Liver (tissue), 9 donors: ENCODE results near the gene PACSIN3. TPM values are rescaled to one million over a fixed set of nuclear protein-coding genes. Genes with fewer than 3 reads are reported as not detected.

Experiments used
- DNase-seq: peaks from one replicate; pipeline ENCODE4 v3.0.0-alpha.2; 2017; ENCODE audit warnings: low spot score
- H3K27ac ChIP-seq, 2 donors: one replicate each; pipeline ENCODE4 v1.7.0; 2013; ENCODE audit warnings: inconsistent platforms in 2 of 2, low read length in 2 of 2, control low read depth in 1 of 2, low read depth in 1 of 2, mild to moderate bottlenecking in 1 of 2
- H3K27me3 ChIP-seq, 4 donors: one replicate each; pipeline versions ENCODE4 v1.6.1 to v1.7.0; 2013; ENCODE audit warnings: low read length in 3 of 4, inconsistent platforms in 1 of 4, mild to moderate bottlenecking in 1 of 4, moderate library complexity in 1 of 4; ENCODE audit not compliant: control insufficient read depth in 4 of 4, insufficient read depth in 4 of 4
- H3K36me3 ChIP-seq, 4 donors: one replicate each; pipeline versions ENCODE4 v1.6.1 to v1.7.0; 2013; ENCODE audit warnings: low read length in 3 of 4, mild to moderate bottlenecking in 3 of 4, low read depth in 1 of 4, moderate library complexity in 1 of 4; ENCODE audit not compliant: control insufficient read depth in 4 of 4, insufficient read depth in 3 of 4
- H3K4me1 ChIP-seq, 4 donors: one replicate each; pipeline versions ENCODE4 v1.6.1 to v1.7.0; 2013; ENCODE audit warnings: low read length in 3 of 4, mild to moderate bottlenecking in 3 of 4, moderate library complexity in 1 of 4; ENCODE audit not compliant: control insufficient read depth in 4 of 4, insufficient read depth in 4 of 4
- H3K4me3 ChIP-seq, 3 donors: one replicate each; pipeline versions ENCODE4 v1.6.1 to v1.7.0; 2013; ENCODE audit warnings: low read length in 3 of 3, control low read depth in 1 of 3, low read depth in 1 of 3, mild to moderate bottlenecking in 1 of 3
- H3K9ac ChIP-seq, 2 donors: one replicate each; pipeline ENCODE4 v1.7.0; 2013; ENCODE audit warnings: low read length in 2 of 2, mild to moderate bottlenecking in 2 of 2, moderate library complexity in 2 of 2, control low read depth in 1 of 2, low read depth in 1 of 2
- H3K9me3 ChIP-seq, 4 donors: one replicate each; pipeline versions ENCODE4 v1.6.1 to v1.7.0; 2013; ENCODE audit warnings: low read length in 3 of 4; ENCODE audit not compliant: control insufficient read depth in 4 of 4
- EGR1 ChIP-seq, 2 donors: IDR thresholded peaks; 2 replicates each; pipeline ENCODE4 v1.6.1; 2016 to 2018; ENCODE audit warnings: antibody characterized with exemption in 2 of 2, low read depth in 2 of 2
- FOXA1 ChIP-seq: IDR thresholded peaks from 2 replicates; pipeline ENCODE4 v1.6.1; 2016; ENCODE audit warnings: antibody characterized with exemption
- HNF4G ChIP-seq: IDR thresholded peaks from 2 replicates; pipeline ENCODE4 v1.6.1; 2016; ENCODE audit warnings: antibody characterized with exemption
- JUND ChIP-seq, 2 donors: IDR thresholded peaks; 2 replicates each; pipeline ENCODE4 v1.6.1; 2016; ENCODE audit warnings: antibody characterized with exemption in 2 of 2
- NR2F2 ChIP-seq: IDR thresholded peaks from 2 replicates; pipeline ENCODE4 v1.6.1; 2016; ENCODE audit warnings: antibody characterized with exemption
- SP1 ChIP-seq: IDR thresholded peaks from 2 replicates; pipeline ENCODE4 v1.6.1; 2018; ENCODE audit warnings: antibody characterized with exemption, mild to moderate bottlenecking
- TAF1 ChIP-seq: conservative IDR thresholded peaks from 2 replicates; pipeline ENCODE4 v1.6.1; 2016; ENCODE audit warnings: antibody characterized with exemption, mild to moderate bottlenecking
- YY1 ChIP-seq: IDR thresholded peaks from 2 replicates; pipeline ENCODE4 v1.6.1; 2016; ENCODE audit warnings: antibody characterized with exemption, mild to moderate bottlenecking
- WGBS: extraction: QIAGEN DNeasy Blood & Tissue Kit; methylation state at CpG from one replicate; pipeline ENCODE4 v1.1.7; 2013; 5-methylcytosine and 5-hydroxymethylcytosine counted together
- polyA plus RNA-seq, 2 donors: library from polyadenylated mRNA; stranded (reverse) in 1 of 2; unstranded in 1 of 2; fragments of 200-250 nt in 1 of 2; fragments of >200 nt in 1 of 2; fragmentation: Nextera tagmentation in 1 of 2; extraction: Ambion mirVana in 1 of 2; gene quantifications; one replicate each; pipeline versions ENCODE4 v1.2.1 to v1.2.3, GENCODE V29; 2013 to 2015
- total RNA-seq, 2 donors: library from RNA; depleted of rRNA; stranded (reverse); fragments of >200 nt; gene quantifications; one replicate each; pipeline ENCODE4 v1.2.3, GENCODE V29; 2014
- TF ChIP-seq, protein P1 (sequence below): IDR thresholded peaks from 2 replicates; pipeline ENCODE4 v1.6.1; 2016; ENCODE audit warnings: antibody characterized with exemption, mild to moderate bottlenecking
- TF ChIP-seq, protein P2 (sequence below): IDR thresholded peaks from 2 replicates; pipeline ENCODE4 v1.6.1; 2016; ENCODE audit warnings: antibody characterized with exemption
- TF ChIP-seq, protein P3 (sequence below): IDR thresholded peaks from 2 replicates; pipeline ENCODE4 v1.6.1; 2016; ENCODE audit warnings: antibody characterized with exemption
- TF ChIP-seq, protein P4 (sequence below): IDR thresholded peaks from 2 replicates; pipeline ENCODE4 v1.6.1; 2016; ENCODE audit warnings: antibody characterized with exemption
- TF ChIP-seq, protein P5 (sequence below): fragments of 150-350 bp; IDR thresholded peaks from 2 replicates; pipeline ENCODE4 v1.5.1; 2017; ENCODE audit warnings: improper control_type of control experiment, low read depth, low read length; ENCODE audit not compliant: missing input control
- donor health status: healthy.
- donor health status: healthy.
- donor health status: healthy.
- donor health status: healthy.
- donor health status: healthy.

Gene PACSIN3
- total and polyA plus RNA-seq, 4 donors: 12.1 to 23.3 (median 19.7) TPM

DNA sequence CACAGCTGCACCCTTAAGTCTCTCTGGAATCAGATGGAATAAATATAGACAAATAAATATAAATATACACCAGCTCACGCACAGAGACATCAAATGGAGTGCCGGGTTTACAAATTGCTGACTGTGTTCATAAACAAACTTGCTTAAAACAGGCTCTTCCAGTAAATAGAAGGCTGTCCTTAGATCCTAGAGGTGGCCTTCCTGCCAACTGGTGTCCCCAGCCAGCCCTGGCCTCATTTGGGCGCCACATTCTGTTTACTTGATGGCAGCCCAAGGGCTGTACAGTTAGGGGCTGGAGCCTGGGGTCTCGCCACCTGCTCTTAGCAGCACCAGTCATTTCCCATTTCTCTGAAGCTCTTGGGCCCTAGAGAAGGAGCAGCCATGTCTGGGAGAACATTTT, 30.4 kb downstream of the PACSIN3 start:
- Histone ChIP-seq H3K27me3 (no peaks in the 10 kb centered on the region), H3K9me3 (no peaks in the 10 kb centered on the region), H3K4me3 (no peak overlapping the region), H3K27ac (no peak overlapping the region), H3K36me3 (no peaks in the 10 kb centered on the region), H3K4me1 (peaks cover 0 to 4% (median 0%) of the 10 kb centered on the region in 4 donors), H3K9ac (no peak overlapping the region)
- DNase-seq: no peak
- TF ChIP-seq, protein P1, sequence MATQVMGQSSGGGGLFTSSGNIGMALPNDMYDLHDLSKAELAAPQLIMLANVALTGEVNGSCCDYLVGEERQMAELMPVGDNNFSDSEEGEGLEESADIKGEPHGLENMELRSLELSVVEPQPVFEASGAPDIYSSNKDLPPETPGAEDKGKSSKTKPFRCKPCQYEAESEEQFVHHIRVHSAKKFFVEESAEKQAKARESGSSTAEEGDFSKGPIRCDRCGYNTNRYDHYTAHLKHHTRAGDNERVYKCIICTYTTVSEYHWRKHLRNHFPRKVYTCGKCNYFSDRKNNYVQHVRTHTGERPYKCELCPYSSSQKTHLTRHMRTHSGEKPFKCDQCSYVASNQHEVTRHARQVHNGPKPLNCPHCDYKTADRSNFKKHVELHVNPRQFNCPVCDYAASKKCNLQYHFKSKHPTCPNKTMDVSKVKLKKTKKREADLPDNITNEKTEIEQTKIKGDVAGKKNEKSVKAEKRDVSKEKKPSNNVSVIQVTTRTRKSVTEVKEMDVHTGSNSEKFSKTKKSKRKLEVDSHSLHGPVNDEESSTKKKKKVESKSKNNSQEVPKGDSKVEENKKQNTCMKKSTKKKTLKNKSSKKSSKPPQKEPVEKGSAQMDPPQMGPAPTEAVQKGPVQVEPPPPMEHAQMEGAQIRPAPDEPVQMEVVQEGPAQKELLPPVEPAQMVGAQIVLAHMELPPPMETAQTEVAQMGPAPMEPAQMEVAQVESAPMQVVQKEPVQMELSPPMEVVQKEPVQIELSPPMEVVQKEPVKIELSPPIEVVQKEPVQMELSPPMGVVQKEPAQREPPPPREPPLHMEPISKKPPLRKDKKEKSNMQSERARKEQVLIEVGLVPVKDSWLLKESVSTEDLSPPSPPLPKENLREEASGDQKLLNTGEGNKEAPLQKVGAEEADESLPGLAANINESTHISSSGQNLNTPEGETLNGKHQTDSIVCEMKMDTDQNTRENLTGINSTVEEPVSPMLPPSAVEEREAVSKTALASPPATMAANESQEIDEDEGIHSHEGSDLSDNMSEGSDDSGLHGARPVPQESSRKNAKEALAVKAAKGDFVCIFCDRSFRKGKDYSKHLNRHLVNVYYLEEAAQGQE: no peak
- TF ChIP-seq NR2F2 (no peak), YY1 (no peak), JUND (IDR thresholded peaks at IDR 0.05) (no peak)
- TF ChIP-seq, protein P2, sequence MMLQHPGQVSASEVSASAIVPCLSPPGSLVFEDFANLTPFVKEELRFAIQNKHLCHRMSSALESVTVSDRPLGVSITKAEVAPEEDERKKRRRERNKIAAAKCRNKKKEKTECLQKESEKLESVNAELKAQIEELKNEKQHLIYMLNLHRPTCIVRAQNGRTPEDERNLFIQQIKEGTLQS: no peak
- 87% methylated on average over 4 of the region's 4 CpGs for WGBS

DNA sequence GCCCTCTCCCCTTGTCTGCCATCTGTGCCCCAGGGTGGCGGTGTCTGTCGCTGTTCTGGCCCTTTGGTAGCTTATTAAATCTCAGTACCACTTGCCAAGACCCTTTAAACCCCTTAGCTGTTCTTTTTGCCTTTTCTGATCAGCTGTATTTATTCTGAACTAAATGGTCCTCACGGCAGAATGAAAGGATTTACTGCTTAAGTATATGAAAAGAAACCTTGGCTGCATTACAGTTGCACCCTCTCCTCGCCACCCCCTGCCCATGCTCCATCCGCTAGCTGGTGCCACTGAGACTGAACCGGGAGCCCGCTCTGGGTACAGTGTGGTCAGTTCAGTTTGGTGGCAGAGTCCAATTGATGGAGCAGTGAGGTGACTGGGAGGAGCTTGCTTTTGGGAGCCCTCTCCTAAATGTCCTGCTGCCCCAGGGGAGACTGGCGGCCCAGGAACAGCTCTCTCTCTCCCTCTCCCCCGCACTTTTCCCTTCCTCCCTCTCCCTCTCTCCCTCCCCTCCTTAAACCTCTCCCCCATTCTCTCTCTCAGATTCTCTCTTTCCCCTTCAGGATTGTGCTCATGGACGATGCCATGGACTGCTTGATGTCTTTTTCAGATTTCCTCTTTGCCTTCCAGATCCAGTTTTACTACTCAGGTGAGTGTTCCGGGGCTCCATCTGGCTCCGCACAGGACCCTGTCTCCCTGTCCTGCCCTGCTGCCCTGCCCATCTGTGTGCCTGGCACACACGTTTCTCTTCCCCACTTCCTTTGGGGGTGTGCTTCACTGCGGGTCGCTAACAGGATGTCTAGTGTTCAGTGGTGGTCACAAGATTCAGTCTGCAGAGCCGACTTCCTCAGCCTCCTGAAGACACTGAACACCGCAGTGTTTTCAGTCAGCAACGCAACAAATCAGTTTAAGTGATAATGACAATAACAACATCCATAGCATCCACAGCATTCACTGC, 31.3 kb downstream of the PACSIN3 start:
- H3K4me1 ChIP-seq: peaks cover 0 to 4% (median 0%) of the 10 kb centered on the region in 4 donors
- no peaks in the 10 kb centered on the region for H3K9me3 ChIP-seq
- H3K27ac ChIP-seq: no peak overlapping the region
- no peak overlapping the region for H3K4me3 ChIP-seq
- no peak for TF ChIP-seq FOXA1
- no peak for TF ChIP-seq TAF1
- no peak for TF ChIP-seq EGR1 (IDR thresholded peaks at IDR 0.05; ENCODE audit: low read depth in 2 of 2)
- no peak for TF ChIP-seq SP1
- TF ChIP-seq, protein P3, sequence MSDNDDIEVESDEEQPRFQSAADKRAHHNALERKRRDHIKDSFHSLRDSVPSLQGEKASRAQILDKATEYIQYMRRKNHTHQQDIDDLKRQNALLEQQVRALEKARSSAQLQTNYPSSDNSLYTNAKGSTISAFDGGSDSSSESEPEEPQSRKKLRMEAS: no peak
- TF ChIP-seq JUND (IDR thresholded peaks at IDR 0.05): no peak
- TF ChIP-seq, protein P4, sequence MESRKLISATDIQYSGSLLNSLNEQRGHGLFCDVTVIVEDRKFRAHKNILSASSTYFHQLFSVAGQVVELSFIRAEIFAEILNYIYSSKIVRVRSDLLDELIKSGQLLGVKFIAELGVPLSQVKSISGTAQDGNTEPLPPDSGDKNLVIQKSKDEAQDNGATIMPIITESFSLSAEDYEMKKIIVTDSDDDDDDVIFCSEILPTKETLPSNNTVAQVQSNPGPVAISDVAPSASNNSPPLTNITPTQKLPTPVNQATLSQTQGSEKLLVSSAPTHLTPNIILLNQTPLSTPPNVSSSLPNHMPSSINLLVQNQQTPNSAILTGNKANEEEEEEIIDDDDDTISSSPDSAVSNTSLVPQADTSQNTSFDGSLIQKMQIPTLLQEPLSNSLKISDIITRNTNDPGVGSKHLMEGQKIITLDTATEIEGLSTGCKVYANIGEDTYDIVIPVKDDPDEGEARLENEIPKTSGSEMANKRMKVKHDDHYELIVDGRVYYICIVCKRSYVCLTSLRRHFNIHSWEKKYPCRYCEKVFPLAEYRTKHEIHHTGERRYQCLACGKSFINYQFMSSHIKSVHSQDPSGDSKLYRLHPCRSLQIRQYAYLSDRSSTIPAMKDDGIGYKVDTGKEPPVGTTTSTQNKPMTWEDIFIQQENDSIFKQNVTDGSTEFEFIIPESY: no peak
- TF ChIP-seq, protein P5, sequence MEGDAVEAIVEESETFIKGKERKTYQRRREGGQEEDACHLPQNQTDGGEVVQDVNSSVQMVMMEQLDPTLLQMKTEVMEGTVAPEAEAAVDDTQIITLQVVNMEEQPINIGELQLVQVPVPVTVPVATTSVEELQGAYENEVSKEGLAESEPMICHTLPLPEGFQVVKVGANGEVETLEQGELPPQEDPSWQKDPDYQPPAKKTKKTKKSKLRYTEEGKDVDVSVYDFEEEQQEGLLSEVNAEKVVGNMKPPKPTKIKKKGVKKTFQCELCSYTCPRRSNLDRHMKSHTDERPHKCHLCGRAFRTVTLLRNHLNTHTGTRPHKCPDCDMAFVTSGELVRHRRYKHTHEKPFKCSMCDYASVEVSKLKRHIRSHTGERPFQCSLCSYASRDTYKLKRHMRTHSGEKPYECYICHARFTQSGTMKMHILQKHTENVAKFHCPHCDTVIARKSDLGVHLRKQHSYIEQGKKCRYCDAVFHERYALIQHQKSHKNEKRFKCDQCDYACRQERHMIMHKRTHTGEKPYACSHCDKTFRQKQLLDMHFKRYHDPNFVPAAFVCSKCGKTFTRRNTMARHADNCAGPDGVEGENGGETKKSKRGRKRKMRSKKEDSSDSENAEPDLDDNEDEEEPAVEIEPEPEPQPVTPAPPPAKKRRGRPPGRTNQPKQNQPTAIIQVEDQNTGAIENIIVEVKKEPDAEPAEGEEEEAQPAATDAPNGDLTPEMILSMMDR: no peak
- no peak for TF ChIP-seq HNF4G
- H3K36me3 ChIP-seq: no peaks in the 10 kb centered on the region
- H3K27me3 ChIP-seq: no peaks in the 10 kb centered on the region
- H3K9ac ChIP-seq: no peak overlapping the region
- no peak for DNase-seq
- WGBS: 70% methylated on average over 18 of the region's 18 CpGs
